Neutrophil (primary cell): ENCODE data around the gene MRPL33.

ENCODE experiments used
- H3K27ac ChIP-seq: fragments of 200-600 bp; sonication (generic); 2 replicates; pipeline ENCODE4 v1.5.1; 2016; ENCODE audit warnings: mild to moderate bottlenecking, moderate library complexity
- H3K27me3 ChIP-seq: fragments of 200-600 bp; sonication (generic); 2 replicates; pipeline ENCODE4 v1.6.0; 2016; ENCODE audit warnings: mild to moderate bottlenecking
- H3K36me3 ChIP-seq: fragments of 200-600 bp; sonication (generic); 2 replicates; pipeline ENCODE4 v1.5.1; 2017
- H3K4me1 ChIP-seq, 2 experiments: fragments of 200-600 bp in 1 of 2; sonication (generic) in 1 of 2; 1 replicate in 1 of 2; 2 replicates in 1 of 2; pipeline versions ENCODE4 v1.5.1 to v1.6.1; 2013 to 2016; ENCODE audit warnings: low read depth in 1 of 2, low read length in 1 of 2, mild to moderate bottlenecking in 1 of 2, moderate library complexity in 1 of 2; ENCODE audit not compliant: control insufficient read depth in 1 of 2, insufficient read depth in 1 of 2
- H3K4me3 ChIP-seq, 2 experiments: fragments of 200-600 bp in 1 of 2; sonication (generic) in 1 of 2; 1 replicate in 1 of 2; 2 replicates in 1 of 2; pipeline ENCODE4 v1.5.1; 2013 to 2016; ENCODE audit warnings: low read depth in 1 of 2, low read length in 1 of 2, mild to moderate bottlenecking in 1 of 2, moderate library complexity in 1 of 2
- H3K9me3 ChIP-seq: fragments of 200-600 bp; sonication (generic); 2 replicates; pipeline ENCODE4 v1.5.1; 2016
- CTCF ChIP-seq: fragments of 200-600 bp; sonication (generic); IDR thresholded peaks from 2 replicates; pipeline ENCODE4 v1.5.1; 2016; ENCODE audit warnings: antibody characterized with exemption

The MRPL33 gene

DNA sequence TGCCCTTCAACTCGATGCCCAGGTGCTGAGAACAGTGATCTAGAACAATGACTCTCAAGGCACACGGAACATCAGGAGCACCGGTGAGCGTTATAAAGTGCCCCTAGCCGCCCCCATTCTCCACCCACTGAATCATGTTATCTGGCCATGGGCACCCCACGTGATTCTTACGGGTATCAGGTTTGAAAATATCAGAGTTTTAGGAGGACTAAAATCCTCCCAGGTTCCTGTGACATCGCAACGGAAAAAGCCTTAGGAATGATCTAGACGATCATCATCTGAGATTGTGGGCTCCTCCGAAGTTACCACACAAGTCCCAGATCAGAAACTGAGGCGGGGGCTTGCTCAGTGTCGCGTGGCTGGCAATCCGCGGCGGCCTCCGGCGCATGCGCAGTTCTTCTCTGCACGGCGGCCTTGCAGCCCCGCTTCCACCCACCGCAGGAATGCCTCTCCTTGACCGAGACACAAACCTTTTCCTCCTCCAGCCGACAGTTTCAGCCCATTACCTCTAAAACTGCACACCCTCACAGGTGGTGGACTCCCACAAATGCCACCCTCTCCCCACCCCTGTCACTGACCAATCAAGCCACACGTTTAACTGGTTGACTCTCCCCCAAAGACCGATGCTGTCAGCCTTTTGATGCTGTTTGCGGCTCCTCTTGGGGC is 5.8 kb upstream of the MRPL33 start:
- TF ChIP-seq CTCF = no peak
- Histone ChIP-seq H3K27ac (no peak overlapping the region), H3K4me3 (peak overlapping the region in 1 of 2 experiments; percentile 29), H3K9me3 (no peaks in the 10 kb centered on the region), H3K27me3 (no peaks in the 10 kb centered on the region), H3K4me1 (peaks cover 4 to 5% of the 10 kb centered on the region in 2 experiments), H3K36me3 (no peaks in the 10 kb centered on the region)

DNA sequence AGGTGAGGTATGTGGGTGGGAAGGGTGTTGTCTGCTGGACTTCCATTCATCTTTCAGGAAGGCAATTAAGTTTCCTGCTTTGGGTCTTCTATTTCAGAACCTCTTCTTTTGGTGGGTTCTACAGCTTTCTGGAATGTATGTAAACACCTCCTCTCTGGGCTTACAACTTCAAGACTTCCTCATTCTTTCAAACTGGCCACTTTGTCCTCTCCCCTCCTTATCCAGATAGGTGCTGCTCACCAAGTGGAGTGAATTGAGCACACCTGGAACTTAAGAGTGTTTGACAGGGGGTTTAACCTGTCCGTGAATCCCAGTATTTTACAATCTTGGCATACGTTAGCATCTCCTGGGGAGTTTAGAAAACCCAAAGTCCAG is 5.2 kb upstream of the MRPL33 start:
- H3K36me3 ChIP-seq = no peaks in the 10 kb centered on the region
- H3K27me3 ChIP-seq = no peaks in the 10 kb centered on the region
- no peaks in the 10 kb centered on the region for H3K9me3 ChIP-seq
- no peak overlapping the region for H3K4me3 ChIP-seq
- H3K4me1 ChIP-seq = peaks cover 10% of the 10 kb centered on the region in 2 experiments
- H3K27ac ChIP-seq = no peak overlapping the region
- TF ChIP-seq CTCF = no peak

DNA sequence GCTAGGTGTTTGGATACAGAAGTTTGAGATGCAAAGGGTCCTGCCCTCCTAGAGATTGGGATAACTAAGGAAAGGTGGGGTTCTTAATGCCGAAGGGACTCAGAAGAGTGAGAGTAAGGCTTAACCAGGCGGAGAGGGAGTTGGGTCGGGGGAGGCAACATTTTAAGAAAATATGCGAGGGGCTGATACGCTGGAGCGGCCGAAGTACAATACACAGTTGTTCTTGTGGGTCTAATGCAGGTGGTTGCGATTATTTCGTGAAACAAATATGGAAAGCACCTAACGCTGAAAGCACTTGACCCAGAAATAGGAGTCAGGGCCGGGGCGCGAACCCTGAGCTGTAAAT is 344 bp upstream of the MRPL33 start:
- H3K36me3 ChIP-seq = peaks cover 24% of the 10 kb centered on the region
- no peaks in the 10 kb centered on the region for H3K27me3 ChIP-seq
- peak overlapping the region; percentile 82 to 94 for H3K4me3 ChIP-seq
- H3K27ac ChIP-seq = peak overlapping the region; percentile 87
- peaks cover 17 to 23% of the 10 kb centered on the region in 2 experiments for H3K4me1 ChIP-seq
- no peak for TF ChIP-seq CTCF
- no peaks in the 10 kb centered on the region for H3K9me3 ChIP-seq

GRCh38 chr2:27772804-27773203 is 1.3 kb downstream of the MRPL33 start:
- H3K27ac ChIP-seq = no peak overlapping the region
- peaks cover 17 to 23% of the 10 kb centered on the region in 2 experiments for H3K4me1 ChIP-seq
- H3K27me3 ChIP-seq = no peaks in the 10 kb centered on the region
- no peak for TF ChIP-seq CTCF
- H3K4me3 ChIP-seq = no peak overlapping the region
- no peaks in the 10 kb centered on the region for H3K9me3 ChIP-seq
- H3K36me3 ChIP-seq = peaks cover 26% of the 10 kb centered on the region

DNA sequence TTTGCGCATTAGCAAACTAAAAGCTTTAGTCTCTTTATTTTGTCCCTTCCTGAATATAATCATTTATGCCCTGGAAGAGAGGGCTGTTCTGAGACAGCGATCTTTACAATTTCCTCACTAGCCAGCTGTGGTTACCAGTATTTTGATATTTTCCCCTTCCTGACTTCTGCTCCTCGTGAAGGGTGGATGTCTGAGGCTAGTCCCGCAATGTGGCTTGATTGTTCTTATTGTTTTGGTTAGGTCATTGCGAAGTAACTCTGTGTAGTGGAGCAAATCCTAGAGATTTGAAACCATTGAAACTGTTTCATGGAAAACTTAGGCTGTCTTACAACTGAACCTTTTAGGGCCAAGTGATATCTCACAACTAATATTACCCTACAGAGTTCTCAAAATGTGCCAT is 2.4 kb downstream of the MRPL33 start:
- H3K36me3 ChIP-seq = peaks cover 29% of the 10 kb centered on the region
- H3K9me3 ChIP-seq = no peaks in the 10 kb centered on the region
- H3K27me3 ChIP-seq = no peaks in the 10 kb centered on the region
- no peak overlapping the region for H3K27ac ChIP-seq
- H3K4me3 ChIP-seq = no peak overlapping the region
- H3K4me1 ChIP-seq = peaks cover 17 to 23% of the 10 kb centered on the region in 2 experiments
- TF ChIP-seq CTCF = no peak

- H3K4me3 ChIP-seq = no peak overlapping the region
- no peak overlapping the region for H3K27ac ChIP-seq
- H3K27me3 ChIP-seq = no peaks in the 10 kb centered on the region
- H3K36me3 ChIP-seq = peaks cover 42% of the 10 kb centered on the region
- peaks cover 14 to 19% of the 10 kb centered on the region in 2 experiments for H3K4me1 ChIP-seq
- TF ChIP-seq CTCF = no peak
- no peaks in the 10 kb centered on the region for H3K9me3 ChIP-seq
Measured at GRCh38 chr2:27776097-27776496, 4.6 kb downstream of the MRPL33 start.
